Measurements from ENCODE around the gene TSPAN16.

DNA sequence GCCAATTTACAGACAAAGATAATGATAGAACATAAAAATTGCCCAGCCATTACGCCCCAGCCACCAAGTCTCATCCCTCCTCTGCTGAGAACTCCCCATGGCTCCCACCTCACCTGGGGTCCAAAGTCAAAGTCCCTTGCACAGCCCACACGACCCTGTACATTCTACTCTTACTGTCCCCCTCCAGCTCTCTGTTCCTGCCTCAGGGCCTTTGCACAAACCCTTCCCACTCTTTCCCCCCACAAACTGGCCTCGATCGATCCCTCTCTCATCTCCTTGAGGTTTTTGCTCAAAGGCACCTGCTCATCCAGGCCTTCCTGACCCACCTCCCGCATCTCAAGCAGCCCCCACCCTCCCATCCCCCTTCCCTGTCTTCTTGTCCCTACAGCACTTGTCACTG lies 35.0 kb upstream of the TSPAN16 start:
- TF ChIP-seq, protein P1, sequence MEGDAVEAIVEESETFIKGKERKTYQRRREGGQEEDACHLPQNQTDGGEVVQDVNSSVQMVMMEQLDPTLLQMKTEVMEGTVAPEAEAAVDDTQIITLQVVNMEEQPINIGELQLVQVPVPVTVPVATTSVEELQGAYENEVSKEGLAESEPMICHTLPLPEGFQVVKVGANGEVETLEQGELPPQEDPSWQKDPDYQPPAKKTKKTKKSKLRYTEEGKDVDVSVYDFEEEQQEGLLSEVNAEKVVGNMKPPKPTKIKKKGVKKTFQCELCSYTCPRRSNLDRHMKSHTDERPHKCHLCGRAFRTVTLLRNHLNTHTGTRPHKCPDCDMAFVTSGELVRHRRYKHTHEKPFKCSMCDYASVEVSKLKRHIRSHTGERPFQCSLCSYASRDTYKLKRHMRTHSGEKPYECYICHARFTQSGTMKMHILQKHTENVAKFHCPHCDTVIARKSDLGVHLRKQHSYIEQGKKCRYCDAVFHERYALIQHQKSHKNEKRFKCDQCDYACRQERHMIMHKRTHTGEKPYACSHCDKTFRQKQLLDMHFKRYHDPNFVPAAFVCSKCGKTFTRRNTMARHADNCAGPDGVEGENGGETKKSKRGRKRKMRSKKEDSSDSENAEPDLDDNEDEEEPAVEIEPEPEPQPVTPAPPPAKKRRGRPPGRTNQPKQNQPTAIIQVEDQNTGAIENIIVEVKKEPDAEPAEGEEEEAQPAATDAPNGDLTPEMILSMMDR (IDR thresholded peaks at IDR 0.05): no peak
- TF ChIP-seq POLR2A (IDR thresholded peaks at IDR 0.05) (no peak), EP300 (IDR thresholded peaks at IDR 0.05) (no peak), POLR2AphosphoS5 (IDR thresholded peaks at IDR 0.05) (no peak)

Measured in gastroesophageal sphincter (tissue), 3 donors.